ENCODE results near the gene WDR83.

WDR83 gene

GRCh38 chr19:12646551-12646950 lies 20.1 kb upstream of the WDR83 start:
- no peak for DNase-seq
- TF ChIP-seq POLR2A (IDR thresholded peaks at IDR 0.05; ENCODE audit: low read length): no peak
- no peak for TF ChIP-seq GATA1 (IDR thresholded peaks at IDR 0.05; ENCODE audit: low read depth, low read length)

- no peak for DNase-seq
Observed at GRCh38 chr19:12647047-12647446, 19.6 kb upstream of the WDR83 start.

GRCh38 chr19:12647490-12648071 lies 19.0 kb upstream of the WDR83 start:
- TF ChIP-seq GATA1 (IDR thresholded peaks at IDR 0.05; ENCODE audit: low read depth, low read length): no peak
- TF ChIP-seq POLR2A (IDR thresholded peaks at IDR 0.05; ENCODE audit: low read length): no peak
- peak; percentile 72 to 80 for DNase-seq

More at GRCh38 chr19:12647047-12647446, 19.6 kb upstream of the WDR83 start:
- TF ChIP-seq POLR2A (IDR thresholded peaks at IDR 0.05; ENCODE audit: low read length) (no peak), GATA1 (IDR thresholded peaks at IDR 0.05; ENCODE audit: low read depth, low read length) (no peak)

- TF ChIP-seq POLR2A (IDR thresholded peaks at IDR 0.05; ENCODE audit: low read length) (no peak), GATA1 (IDR thresholded peaks at IDR 0.05; ENCODE audit: low read depth, low read length) (no peak)
- DNase-seq: no peak
Observed at GRCh38 chr19:12648088-12648487, 18.5 kb upstream of the WDR83 start.

- DNase-seq: no peak
- no peak for TF ChIP-seq POLR2A (IDR thresholded peaks at IDR 0.05; ENCODE audit: low read length)
- no peak for TF ChIP-seq GATA1 (IDR thresholded peaks at IDR 0.05; ENCODE audit: low read depth, low read length)
Observed at GRCh38 chr19:12649941-12650340, 16.7 kb upstream of the WDR83 start.

GRCh38 chr19:12652219-12652618 lies 14.4 kb upstream of the WDR83 start:
- DNase-seq: peak in 1 of 2 experiments; percentile 17
- TF ChIP-seq POLR2A (IDR thresholded peaks at IDR 0.05; ENCODE audit: low read length) (no peak), GATA1 (IDR thresholded peaks at IDR 0.05; ENCODE audit: low read depth, low read length) (no peak)

- TF ChIP-seq POLR2A (IDR thresholded peaks at IDR 0.05; ENCODE audit: low read length): no peak
Observed at GRCh38 chr19:12655546-12655945, 11.1 kb upstream of the WDR83 start.

GRCh38 chr19:12656899-12657571 lies 9.6 kb upstream of the WDR83 start:
- TF ChIP-seq POLR2A (IDR thresholded peaks at IDR 0.05; ENCODE audit: low read length) (no peak), GATA1 (IDR thresholded peaks at IDR 0.05; ENCODE audit: low read depth, low read length) (no peak)
- DNase-seq: peak; percentile 27

More at GRCh38 chr19:12655546-12655945, 11.1 kb upstream of the WDR83 start:
- DNase-seq: no peak

GRCh38 chr19:12657966-12658365 lies 8.6 kb upstream of the WDR83 start:
- TF ChIP-seq POLR2A (IDR thresholded peaks at IDR 0.05; ENCODE audit: low read length): no peak
- no peak for TF ChIP-seq GATA1 (IDR thresholded peaks at IDR 0.05; ENCODE audit: low read depth, low read length)
- no peak for DNase-seq

GRCh38 chr19:12660980-12661379 lies 5.6 kb upstream of the WDR83 start:
- no peak for TF ChIP-seq GATA1 (IDR thresholded peaks at IDR 0.05; ENCODE audit: low read depth, low read length)
- no peak for TF ChIP-seq POLR2A (IDR thresholded peaks at IDR 0.05; ENCODE audit: low read length)
- DNase-seq: no peak

- DNase-seq: peak; percentile 85 to 86
- TF ChIP-seq GATA1 (IDR thresholded peaks at IDR 0.05; ENCODE audit: low read depth, low read length) (no peak), POLR2A (IDR thresholded peaks at IDR 0.05; ENCODE audit: low read length) (no peak)
Observed at GRCh38 chr19:12664406-12665280, 2.0 kb upstream of the WDR83 start.

GRCh38 chr19:12665281-12665573 lies 1.4 kb upstream of the WDR83 start:
- DNase-seq: no peak

GRCh38 chr19:12665671-12666264 lies 839 bp upstream of the WDR83 start:
- DNase-seq: no peak
- TF ChIP-seq GATA1 (IDR thresholded peaks at IDR 0.05; ENCODE audit: low read depth, low read length) (no peak), POLR2A (IDR thresholded peaks at IDR 0.05; ENCODE audit: low read length) (no peak)

More at GRCh38 chr19:12665281-12665573, 1.4 kb upstream of the WDR83 start:
- TF ChIP-seq GATA1 (IDR thresholded peaks at IDR 0.05; ENCODE audit: low read depth, low read length) (no peak), POLR2A (IDR thresholded peaks at IDR 0.05; ENCODE audit: low read length) (no peak)

- DNase-seq: peak; percentile 44 to 73
- TF ChIP-seq GATA1 (IDR thresholded peaks at IDR 0.05; ENCODE audit: low read depth, low read length): no peak
- TF ChIP-seq POLR2A (IDR thresholded peaks at IDR 0.05; ENCODE audit: low read length): no peak
Observed at GRCh38 chr19:12667731-12668302, 1.2 kb downstream of the WDR83 start.
